HEK293 (cell line): ENCODE data around the gene KIFAP3.

ENCODE experiments used
- MEIS1 ChIP-seq: sonication (generic); formaldehyde crosslinking; IDR thresholded peaks from 2 replicates; pipeline ENCODE4 v1.8.1; 2022; ENCODE audit warnings: missing genetic modification reagents, mild to moderate bottlenecking, borderline replicate concordance
- REST ChIP-seq: fragments of 450-650 bp; formaldehyde crosslinking; IDR thresholded peaks from 2 replicates; pipeline ENCODE4 v1.5.1; 2016; ENCODE audit warnings: missing biosample characterization, missing genetic modification characterization
- SALL2 ChIP-seq: fragments of 450-650 bp; formaldehyde crosslinking; IDR thresholded peaks from 2 replicates; pipeline ENCODE4 v1.5.0; 2017; ENCODE audit warnings: missing biosample characterization, mild to moderate bottlenecking, missing genetic modification characterization, borderline replicate concordance
- TCF7L2 ChIP-seq: IDR thresholded peaks from 2 replicates; pipeline ENCODE4 v1.6.1; 2011; ENCODE audit warnings: low read depth, mild to moderate bottlenecking, inconsistent platforms, low read length, moderate library complexity, borderline replicate concordance
- YY2 ChIP-seq: fragments of 450-650 bp; formaldehyde crosslinking; IDR thresholded peaks from 2 replicates; pipeline ENCODE4 v1.5.1; 2016; ENCODE audit warnings: missing biosample characterization, missing genetic modification characterization
- ZBTB1 ChIP-seq: fragments of 450-650 bp; formaldehyde crosslinking; IDR thresholded peaks from 2 replicates; pipeline ENCODE4 v1.5.1; 2016; ENCODE audit warnings: missing biosample characterization, missing genetic modification characterization
- ZBTB7A ChIP-seq: fragments of 450-650 bp; formaldehyde crosslinking; IDR thresholded peaks from 2 replicates; pipeline ENCODE4 v1.5.1; 2016; ENCODE audit warnings: low read depth, missing biosample characterization, missing genetic modification characterization
- ZNF155 ChIP-seq: fragments of 450-650 bp; formaldehyde crosslinking; IDR thresholded peaks from 2 replicates; pipeline ENCODE4 v1.5.1; 2016; ENCODE audit warnings: missing biosample characterization, missing genetic modification characterization
- ZNF23 ChIP-seq: fragments of 450-650 bp; formaldehyde crosslinking; IDR thresholded peaks from 2 replicates; pipeline ENCODE4 v1.5.1; 2016; ENCODE audit warnings: missing biosample characterization, missing genetic modification characterization, borderline replicate concordance
- ZNF350 ChIP-seq: fragments of 450-650 bp; formaldehyde crosslinking; IDR thresholded peaks from 2 replicates; pipeline ENCODE4 v1.5.0; 2017; ENCODE audit warnings: missing biosample characterization, mild to moderate bottlenecking, missing genetic modification characterization
- ZNF354C ChIP-seq: fragments of 450-650 bp; formaldehyde crosslinking; IDR thresholded peaks from 2 replicates; pipeline ENCODE4 v1.5.1; 2016; ENCODE audit warnings: missing biosample characterization, missing genetic modification characterization, low read depth, borderline replicate concordance
- ZNF366 ChIP-seq: fragments of 450-650 bp; formaldehyde crosslinking; conservative IDR thresholded peaks from 2 replicates; pipeline ENCODE4 v1.5.1; 2016; ENCODE audit warnings: missing biosample characterization, missing genetic modification characterization
- ZNF37A ChIP-seq: fragments of 450-650 bp; IDR thresholded peaks from 2 replicates; pipeline ENCODE4 v1.5.1; 2018; ENCODE audit warnings: missing biosample characterization, missing genetic modification characterization
- ZNF426 ChIP-seq: fragments of 450-650 bp; formaldehyde crosslinking; IDR thresholded peaks from 2 replicates; pipeline ENCODE4 v1.5.1; 2017; ENCODE audit warnings: missing biosample characterization, missing genetic modification characterization, mild to moderate bottlenecking, inconsistent platforms, moderate library complexity
- ZNF521 ChIP-seq: fragments of 450-650 bp; formaldehyde crosslinking; IDR thresholded peaks from 2 replicates; pipeline ENCODE4 v1.5.1; 2017; ENCODE audit warnings: missing biosample characterization, mild to moderate bottlenecking, missing genetic modification characterization
- ZNF548 ChIP-seq: fragments of 450-650 bp; formaldehyde crosslinking; IDR thresholded peaks from 2 replicates; pipeline ENCODE4 v1.5.1; 2016; ENCODE audit warnings: missing biosample characterization, missing genetic modification characterization
- ZNF558 ChIP-seq: fragments of 450-650 bp; formaldehyde crosslinking; IDR thresholded peaks from 2 replicates; pipeline ENCODE4 v1.5.1; 2016; ENCODE audit warnings: missing biosample characterization, missing genetic modification characterization
- ZNF580 ChIP-seq: fragments of 450-650 bp; formaldehyde crosslinking; IDR thresholded peaks from 2 replicates; pipeline ENCODE4 v1.5.1; 2016; ENCODE audit warnings: missing biosample characterization, missing genetic modification characterization
- ZNF707 ChIP-seq: fragments of 450-650 bp; formaldehyde crosslinking; IDR thresholded peaks from 2 replicates; pipeline ENCODE4 v1.5.1; 2016; ENCODE audit warnings: missing biosample characterization, missing genetic modification characterization
- ZNF747 ChIP-seq: fragments of 450-650 bp; formaldehyde crosslinking; IDR thresholded peaks from 2 replicates; pipeline ENCODE4 v1.5.1; 2016; ENCODE audit warnings: missing biosample characterization, missing genetic modification characterization
- ZNF830 ChIP-seq: fragments of 450-650 bp; IDR thresholded peaks from 2 replicates; pipeline ENCODE4 v1.5.0; 2018; ENCODE audit warnings: missing biosample characterization, missing genetic modification characterization, low read depth, mild to moderate bottlenecking, moderate library complexity
- TF ChIP-seq, protein P1 (sequence below): fragments of 450-650 bp; formaldehyde crosslinking; conservative IDR thresholded peaks from 2 replicates; pipeline ENCODE4 v1.5.1; 2016; ENCODE audit warnings: low read depth, missing biosample characterization, missing genetic modification characterization
- TF ChIP-seq, protein P2 (sequence below): fragments of 450-650 bp; formaldehyde crosslinking; IDR thresholded peaks from 2 replicates; pipeline ENCODE4 v1.5.1; 2016; ENCODE audit warnings: missing biosample characterization, missing genetic modification characterization
- TF ChIP-seq, protein P3 (sequence below): fragments of 450-650 bp; formaldehyde crosslinking; IDR thresholded peaks from 2 replicates; pipeline ENCODE4 v1.5.1; 2017; ENCODE audit warnings: missing biosample characterization, mild to moderate bottlenecking, missing genetic modification characterization, moderate library complexity

The KIFAP3 gene

DNA sequence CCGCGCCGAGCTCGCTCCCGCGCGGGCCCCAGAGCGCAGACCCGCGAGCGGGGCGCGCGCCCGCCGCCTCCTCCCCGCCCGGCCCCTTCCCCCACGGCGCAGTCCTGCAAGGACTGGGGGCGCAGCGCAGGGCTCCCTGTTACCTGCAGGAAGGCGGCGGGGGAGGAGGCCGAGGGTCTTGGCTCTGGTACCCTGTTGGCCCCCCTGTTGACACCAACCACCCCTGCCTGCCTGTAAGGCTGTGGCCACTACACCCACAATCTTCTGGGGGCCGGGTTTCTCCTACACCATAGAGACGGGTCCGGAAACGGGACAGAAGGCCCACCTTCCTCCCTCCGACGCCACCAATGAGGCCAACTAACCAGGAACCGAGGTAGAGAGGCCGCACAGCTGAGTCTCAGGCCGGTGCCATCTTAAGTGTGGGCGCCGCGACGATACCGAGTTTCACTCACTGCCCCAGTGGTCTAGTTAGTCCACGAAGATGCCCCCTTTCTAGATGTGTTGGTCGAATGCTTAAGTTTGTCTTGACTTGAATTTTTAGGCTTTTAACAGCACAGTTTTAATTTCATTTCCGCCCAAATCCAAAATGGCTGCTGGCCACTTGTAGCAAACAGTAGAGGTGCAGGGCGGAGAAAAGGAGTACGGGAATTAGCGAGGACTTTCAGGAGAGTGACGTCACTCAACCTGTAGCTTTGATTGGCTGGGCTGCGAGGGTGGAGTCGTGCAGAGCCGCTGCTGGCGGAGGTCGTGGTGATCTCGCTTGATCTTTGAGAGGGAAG lies 180.7 kb downstream of the KIFAP3 start, which contains the start of gene SCYL3 (continued):
- no peak for TF ChIP-seq SALL2 (tag by site-specific recombination)
- TF ChIP-seq, protein P1, sequence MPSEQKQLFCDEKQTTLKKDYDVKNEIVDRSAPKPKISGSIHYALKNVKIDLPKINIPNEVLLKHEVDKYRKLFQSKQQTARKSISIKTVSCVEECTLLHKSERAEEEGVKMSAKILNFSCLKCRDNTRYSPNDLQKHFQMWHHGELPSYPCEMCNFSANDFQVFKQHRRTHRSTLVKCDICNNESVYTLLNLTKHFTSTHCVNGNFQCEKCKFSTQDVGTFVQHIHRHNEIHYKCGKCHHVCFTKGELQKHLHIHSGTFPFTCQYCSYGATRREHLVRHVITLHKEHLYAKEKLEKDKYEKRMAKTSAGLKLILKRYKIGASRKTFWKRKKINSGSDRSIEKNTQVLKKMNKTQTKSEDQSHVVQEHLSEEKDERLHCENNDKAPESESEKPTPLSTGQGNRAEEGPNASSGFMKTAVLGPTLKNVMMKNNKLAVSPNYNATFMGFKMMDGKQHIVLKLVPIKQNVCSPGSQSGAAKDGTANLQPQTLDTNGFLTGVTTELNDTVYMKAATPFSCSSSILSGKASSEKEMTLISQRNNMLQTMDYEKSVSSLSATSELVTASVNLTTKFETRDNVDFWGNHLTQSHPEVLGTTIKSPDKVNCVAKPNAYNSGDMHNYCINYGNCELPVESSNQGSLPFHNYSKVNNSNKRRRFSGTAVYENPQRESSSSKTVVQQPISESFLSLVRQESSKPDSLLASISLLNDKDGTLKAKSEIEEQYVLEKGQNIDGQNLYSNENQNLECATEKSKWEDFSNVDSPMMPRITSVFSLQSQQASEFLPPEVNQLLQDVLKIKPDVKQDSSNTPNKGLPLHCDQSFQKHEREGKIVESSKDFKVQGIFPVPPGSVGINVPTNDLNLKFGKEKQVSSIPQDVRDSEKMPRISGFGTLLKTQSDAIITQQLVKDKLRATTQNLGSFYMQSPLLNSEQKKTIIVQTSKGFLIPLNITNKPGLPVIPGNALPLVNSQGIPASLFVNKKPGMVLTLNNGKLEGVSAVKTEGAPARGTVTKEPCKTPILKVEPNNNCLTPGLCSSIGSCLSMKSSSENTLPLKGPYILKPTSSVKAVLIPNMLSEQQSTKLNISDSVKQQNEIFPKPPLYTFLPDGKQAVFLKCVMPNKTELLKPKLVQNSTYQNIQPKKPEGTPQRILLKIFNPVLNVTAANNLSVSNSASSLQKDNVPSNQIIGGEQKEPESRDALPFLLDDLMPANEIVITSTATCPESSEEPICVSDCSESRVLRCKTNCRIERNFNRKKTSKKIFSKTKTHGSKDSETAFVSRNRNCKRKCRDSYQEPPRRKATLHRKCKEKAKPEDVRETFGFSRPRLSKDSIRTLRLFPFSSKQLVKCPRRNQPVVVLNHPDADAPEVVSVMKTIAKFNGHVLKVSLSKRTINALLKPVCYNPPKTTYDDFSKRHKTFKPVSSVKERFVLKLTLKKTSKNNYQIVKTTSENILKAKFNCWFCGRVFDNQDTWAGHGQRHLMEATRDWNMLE (tag by site-specific recombination), result peak; percentile 97
- TF ChIP-seq MEIS1 (CRISPR knock-in tag), result no peak
- TF ChIP-seq ZBTB1 (tag by site-specific recombination), result no peak
- TF ChIP-seq, protein P2, sequence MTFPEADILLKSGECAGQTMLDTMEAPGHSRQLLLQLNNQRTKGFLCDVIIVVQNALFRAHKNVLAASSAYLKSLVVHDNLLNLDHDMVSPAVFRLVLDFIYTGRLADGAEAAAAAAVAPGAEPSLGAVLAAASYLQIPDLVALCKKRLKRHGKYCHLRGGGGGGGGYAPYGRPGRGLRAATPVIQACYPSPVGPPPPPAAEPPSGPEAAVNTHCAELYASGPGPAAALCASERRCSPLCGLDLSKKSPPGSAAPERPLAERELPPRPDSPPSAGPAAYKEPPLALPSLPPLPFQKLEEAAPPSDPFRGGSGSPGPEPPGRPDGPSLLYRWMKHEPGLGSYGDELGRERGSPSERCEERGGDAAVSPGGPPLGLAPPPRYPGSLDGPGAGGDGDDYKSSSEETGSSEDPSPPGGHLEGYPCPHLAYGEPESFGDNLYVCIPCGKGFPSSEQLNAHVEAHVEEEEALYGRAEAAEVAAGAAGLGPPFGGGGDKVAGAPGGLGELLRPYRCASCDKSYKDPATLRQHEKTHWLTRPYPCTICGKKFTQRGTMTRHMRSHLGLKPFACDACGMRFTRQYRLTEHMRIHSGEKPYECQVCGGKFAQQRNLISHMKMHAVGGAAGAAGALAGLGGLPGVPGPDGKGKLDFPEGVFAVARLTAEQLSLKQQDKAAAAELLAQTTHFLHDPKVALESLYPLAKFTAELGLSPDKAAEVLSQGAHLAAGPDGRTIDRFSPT (tag by site-specific recombination), result no peak
- no peak for TF ChIP-seq ZNF155 (tag by site-specific recombination)
- no peak for TF ChIP-seq REST
- no peak for TF ChIP-seq ZNF707 (tag by site-specific recombination)
- TF ChIP-seq ZNF23 (tag by site-specific recombination), result no peak
- TF ChIP-seq ZNF426 (tag by site-specific recombination), result no peak
- TF ChIP-seq ZNF548 (tag by site-specific recombination), result no peak
- no peak for TF ChIP-seq ZNF521
- TF ChIP-seq ZNF366, result peak; percentile 98
- TF ChIP-seq YY2, result peak; percentile 96
- TF ChIP-seq ZNF354C (tag by site-specific recombination), result no peak
- TF ChIP-seq ZNF580 (tag by site-specific recombination), result peak; percentile 99
- TF ChIP-seq ZNF830 (tag by site-specific recombination), result no peak
- TF ChIP-seq ZNF350, result no peak
- TF ChIP-seq, protein P3, sequence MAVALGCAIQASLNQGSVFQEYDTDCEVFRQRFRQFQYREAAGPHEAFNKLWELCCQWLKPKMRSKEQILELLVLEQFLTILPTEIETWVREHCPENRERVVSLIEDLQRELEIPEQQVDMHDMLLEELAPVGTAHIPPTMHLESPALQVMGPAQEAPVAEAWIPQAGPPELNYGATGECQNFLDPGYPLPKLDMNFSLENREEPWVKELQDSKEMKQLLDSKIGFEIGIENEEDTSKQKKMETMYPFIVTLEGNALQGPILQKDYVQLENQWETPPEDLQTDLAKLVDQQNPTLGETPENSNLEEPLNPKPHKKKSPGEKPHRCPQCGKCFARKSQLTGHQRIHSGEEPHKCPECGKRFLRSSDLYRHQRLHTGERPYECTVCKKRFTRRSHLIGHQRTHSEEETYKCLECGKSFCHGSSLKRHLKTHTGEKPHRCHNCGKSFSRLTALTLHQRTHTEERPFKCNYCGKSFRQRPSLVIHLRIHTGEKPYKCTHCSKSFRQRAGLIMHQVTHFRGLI (tag by site-specific recombination), result peak; percentile 87
- TF ChIP-seq ZNF747 (tag by site-specific recombination), result no peak
- TF ChIP-seq ZNF37A (tag by site-specific recombination), result no peak
- TF ChIP-seq ZNF558 (tag by site-specific recombination), result peak; percentile 45; the same call in 1 of the 2 replicates
- TF ChIP-seq ZBTB7A, result peak; percentile 45; the same call in 1 of the 2 replicates
- TF ChIP-seq TCF7L2, result no peak
